Left renal pelvis (tissue), 4 donors: ENCODE data around the gene RGL3. TPM values are rescaled to one million over a fixed set of nuclear protein-coding genes. Genes with fewer than 3 reads are reported as not detected.

Source experiments
- polyA plus RNA-seq, 4 donors: library from polyadenylated mRNA; unstranded; fragments of 120-200 nt; gene quantifications; one replicate each; pipeline ENCODE4 v1.2.1, GENCODE V29; 2013; ENCODE audit not compliant: insufficient read length in 4 of 4

Gene RGL3
- polyA plus RNA-seq, 4 donors: 1.7 to 148 (median 71.4) TPM

Other genes starting within 250 kb of the RGL3 start
- 100 to 1,000 TPM; 110 to 199 (median 130) TPM for gene KANK2, start 221.8 kb downstream of the RGL3 start, polyA plus RNA-seq
- gene ANGPTL8, start 179.7 kb downstream of the RGL3 start, polyA plus RNA-seq: under 1 TPM; 0.32 to 0.56 (median 0.48) TPM
- gene DOCK6, start 156.8 kb downstream of the RGL3 start, polyA plus RNA-seq: 10 to 100 TPM; 29.6 to 56.0 (median 40.2) TPM
- gene TSPAN16, start 123.2 kb downstream of the RGL3 start, polyA plus RNA-seq: not detected
- 10 to 100 TPM in 3 of 4 donors, 1 to 10 TPM in 1; 8.6 to 18.4 (median 17.0) TPM for gene RAB3D, start 79.7 kb downstream of the RGL3 start, polyA plus RNA-seq
- 100 to 1,000 TPM in 3 of 4 donors, 10 to 100 TPM in 1; 64.3 to 142 (median 122) TPM for gene TMEM205, start 73.0 kb downstream of the RGL3 start, polyA plus RNA-seq
- 10 to 100 TPM; 19.0 to 43.4 (median 23.4) TPM for gene CCDC159, start 72.8 kb downstream of the RGL3 start, polyA plus RNA-seq
- gene PLPPR2, start 63.9 kb downstream of the RGL3 start, polyA plus RNA-seq: 10 to 100 TPM; 10.5 to 30.4 (median 17.1) TPM
- 1 to 10 TPM; 2.5 to 3.7 (median 3.0) TPM for gene SWSAP1, start 44.6 kb downstream of the RGL3 start, polyA plus RNA-seq
- gene EPOR, start 35.0 kb downstream of the RGL3 start, polyA plus RNA-seq: 10 to 100 TPM in 3 of 4 donors, 1 to 10 TPM in 1; 6.3 to 41.9 (median 20.9) TPM
- gene ODAD3, start 15.8 kb upstream of the RGL3 start, polyA plus RNA-seq: 1 to 10 TPM in 3 of 4 donors, under 1 TPM in 1; 0.56 to 2.6 (median 1.5) TPM
- 100 to 1,000 TPM; 306 to 374 (median 342) TPM for gene PRKCSH, start 16.3 kb upstream of the RGL3 start, polyA plus RNA-seq
- gene ELAVL3, start 61.7 kb upstream of the RGL3 start, polyA plus RNA-seq: under 1 TPM; 0.13 to 0.53 (median 0.22) TPM
- 10 to 100 TPM in 1 of 4 donors, 1 to 10 TPM in 3; 6.9 to 12.5 (median 8.3) TPM for gene ZNF653, start 86.5 kb upstream of the RGL3 start, polyA plus RNA-seq
- 10 to 100 TPM; 33.6 to 42.2 (median 37.8) TPM for gene ECSIT, start 109.8 kb upstream of the RGL3 start, polyA plus RNA-seq
- 10 to 100 TPM in 1 of 4 donors, 1 to 10 TPM in 3; 2.6 to 10.6 (median 4.0) TPM for gene CNN1, start 119.5 kb upstream of the RGL3 start, polyA plus RNA-seq
- 10 to 100 TPM; 42.2 to 59.9 (median 49.7) TPM for gene ELOF1, start 139.9 kb upstream of the RGL3 start, polyA plus RNA-seq
- 10 to 100 TPM in 1 of 4 donors, 1 to 10 TPM in 3; 3.9 to 16.0 (median 9.1) TPM for gene ACP5, start 158.3 kb upstream of the RGL3 start, polyA plus RNA-seq
- gene ZNF627, start 178.2 kb upstream of the RGL3 start, polyA plus RNA-seq: 10 to 100 TPM; 33.0 to 50.7 (median 42.9) TPM